ENCODE measurements around the gene C17orf107.
A peak's percentile ranks its signal among the peaks of the same experiment; 100 is the strongest.

Gene C17orf107

GRCh38 chr17:4940555-4941318 lies 41.4 kb downstream of the C17orf107 start:
- Histone ChIP-seq H2BK12ac (ENCODE audit: low read length) (peak overlapping the region; percentile 38), H3K4me3 (ENCODE audit: low read depth, low read length) (peak overlapping the region; percentile 85), H3K9ac (ENCODE audit: low read length) (peak overlapping the region; percentile 91)

GRCh38 chr17:4941319-4941610 lies 41.9 kb downstream of the C17orf107 start:
- Histone ChIP-seq H2AFZ (ENCODE audit: insufficient read depth, low read length, poor library complexity) (no peak overlapping the region), H3K23ac (ENCODE audit: low read length) (no peak overlapping the region), H3K4me1 (ENCODE audit: control insufficient read depth in 1 of 2, insufficient read depth in 2 of 2, low read length in 2 of 2) (peaks cover 22 to 29% of the 10 kb centered on the region in 2 experiments), H3K36me3 (ENCODE audit: control insufficient read depth in 1 of 2, insufficient read depth in 2 of 2, low read length in 2 of 2) (peaks cover 50 to 66% of the 10 kb centered on the region in 2 experiments), H4K91ac (ENCODE audit: low read depth, low read length) (no peak overlapping the region), H3K18ac (ENCODE audit: low read length) (no peak overlapping the region), H3K9ac (ENCODE audit: low read length) (peak overlapping the region; percentile 91), H2BK120ac (ENCODE audit: insufficient read depth, low read length, poor library complexity) (no peak overlapping the region), H3K9me3 (ENCODE audit: insufficient read depth, low read depth, low read length) (no peaks in the 10 kb centered on the region), H2AK5ac (ENCODE audit: low read length) (no peak overlapping the region), H4K12ac (ENCODE audit: low read depth, low read length) (no peak overlapping the region), H3K4me3 (ENCODE audit: low read depth, low read length) (peak overlapping the region; percentile 85), H3K79me2 (ENCODE audit: control insufficient read depth, insufficient read depth, low read length, poor library complexity) (peaks cover 18% of the 10 kb centered on the region), H3K4ac (ENCODE audit: low read depth, low read length) (peak overlapping the region; percentile 90), H3K14ac (ENCODE audit: low read length) (no peak overlapping the region), H4K8ac (ENCODE audit: low read depth, low read length) (no peak overlapping the region), H3K27ac (ENCODE audit: low read depth, low read length) (no peak overlapping the region), H2BK12ac (ENCODE audit: low read length) (no peak overlapping the region), H3K4me2 (ENCODE audit: low read length) (peak overlapping the region; percentile 93), H3K27me3 (ENCODE audit: insufficient read depth, low read length) (no peaks in the 10 kb centered on the region), H2BK5ac (ENCODE audit: low read depth, low read length, poor library complexity) (no peak overlapping the region), H3K79me1 (ENCODE audit: low read length) (peaks cover 13% of the 10 kb centered on the region)
- WGBS (ENCODE audit: extremely low coverage, insufficient coverage, insufficient read length) = no CpG with 5 or more reads among the region's 4 CpGs
- DNase-seq = no peak

More at GRCh38 chr17:4940555-4941318, 41.4 kb downstream of the C17orf107 start:
- H3K9me3 ChIP-seq (ENCODE audit: insufficient read depth, low read depth, low read length) = no peaks in the 10 kb centered on the region
- H3K4ac ChIP-seq (ENCODE audit: low read depth, low read length) = peak overlapping the region; percentile 90
- H3K79me2 ChIP-seq (ENCODE audit: control insufficient read depth, insufficient read depth, low read length, poor library complexity) = peaks cover 18% of the 10 kb centered on the region
- DNase-seq = no peak
- H2BK120ac ChIP-seq (ENCODE audit: insufficient read depth, low read length, poor library complexity) = peak overlapping the region; percentile 81
- peak overlapping the region; percentile 20 for H2AFZ ChIP-seq (ENCODE audit: insufficient read depth, low read length, poor library complexity)
- H3K14ac ChIP-seq (ENCODE audit: low read length) = peak overlapping the region; percentile 95
- H4K91ac ChIP-seq (ENCODE audit: low read depth, low read length) = peak overlapping the region; percentile 88
- H3K79me1 ChIP-seq (ENCODE audit: low read length) = peaks cover 13% of the 10 kb centered on the region
- WGBS (ENCODE audit: extremely low coverage, insufficient coverage, insufficient read length) = no CpG with 5 or more reads among the region's 29 CpGs
- H4K8ac ChIP-seq (ENCODE audit: low read depth, low read length) = peak overlapping the region; percentile 92
- H3K18ac ChIP-seq (ENCODE audit: low read length) = peak overlapping the region; percentile 80
- H3K36me3 ChIP-seq (ENCODE audit: control insufficient read depth in 1 of 2, insufficient read depth in 2 of 2, low read length in 2 of 2) = peaks cover 48 to 62% of the 10 kb centered on the region in 2 experiments
- peak overlapping the region; percentile 55 for H2BK5ac ChIP-seq (ENCODE audit: low read depth, low read length, poor library complexity)
- peaks cover 20 to 24% of the 10 kb centered on the region in 2 experiments for H3K4me1 ChIP-seq (ENCODE audit: control insufficient read depth in 1 of 2, insufficient read depth in 2 of 2, low read length in 2 of 2)
- peak overlapping the region; percentile 87 for H4K12ac ChIP-seq (ENCODE audit: low read depth, low read length)
- H3K4me2 ChIP-seq (ENCODE audit: low read length) = peak overlapping the region; percentile 93
- H3K27ac ChIP-seq (ENCODE audit: low read depth, low read length) = peak overlapping the region; percentile 97
- no peak overlapping the region for H3K23ac ChIP-seq (ENCODE audit: low read length)
- no peaks in the 10 kb centered on the region for H3K27me3 ChIP-seq (ENCODE audit: insufficient read depth, low read length)
- peak overlapping the region; percentile 95 for H2AK5ac ChIP-seq (ENCODE audit: low read length)

- H3K27ac ChIP-seq (ENCODE audit: low read depth, low read length) = no peak overlapping the region
- no peak overlapping the region for H3K23ac ChIP-seq (ENCODE audit: low read length)
- H2BK120ac ChIP-seq (ENCODE audit: insufficient read depth, low read length, poor library complexity) = no peak overlapping the region
- H3K9ac ChIP-seq (ENCODE audit: low read length) = no peak overlapping the region
- no peak overlapping the region for H4K91ac ChIP-seq (ENCODE audit: low read depth, low read length)
- H3K36me3 ChIP-seq (ENCODE audit: control insufficient read depth in 1 of 2, insufficient read depth in 2 of 2, low read length in 2 of 2) = peaks cover 45 to 58% of the 10 kb centered on the region in 2 experiments
- no peak overlapping the region for H3K14ac ChIP-seq (ENCODE audit: low read length)
- peak overlapping the region; percentile 14 for H3K4me3 ChIP-seq (ENCODE audit: low read depth, low read length)
- H3K79me2 ChIP-seq (ENCODE audit: control insufficient read depth, insufficient read depth, low read length, poor library complexity) = peaks cover 30% of the 10 kb centered on the region
- no peak for DNase-seq
- H3K18ac ChIP-seq (ENCODE audit: low read length) = no peak overlapping the region
- H3K79me1 ChIP-seq (ENCODE audit: low read length) = peaks cover 19% of the 10 kb centered on the region
- H4K8ac ChIP-seq (ENCODE audit: low read depth, low read length) = no peak overlapping the region
- no peaks in the 10 kb centered on the region for H3K27me3 ChIP-seq (ENCODE audit: insufficient read depth, low read length)
- no peak overlapping the region for H2AFZ ChIP-seq (ENCODE audit: insufficient read depth, low read length, poor library complexity)
- WGBS (ENCODE audit: extremely low coverage, insufficient coverage, insufficient read length) = no CpG with 5 or more reads among the region's 13 CpGs
- no peak overlapping the region for H2BK5ac ChIP-seq (ENCODE audit: low read depth, low read length, poor library complexity)
- H3K9me3 ChIP-seq (ENCODE audit: insufficient read depth, low read depth, low read length) = no peaks in the 10 kb centered on the region
- peaks cover 25 to 33% of the 10 kb centered on the region in 2 experiments for H3K4me1 ChIP-seq (ENCODE audit: control insufficient read depth in 1 of 2, insufficient read depth in 2 of 2, low read length in 2 of 2)
- peak overlapping the region; percentile 40 for H3K4ac ChIP-seq (ENCODE audit: low read depth, low read length)
- no peak overlapping the region for H3K4me2 ChIP-seq (ENCODE audit: low read length)
- no peak overlapping the region for H4K12ac ChIP-seq (ENCODE audit: low read depth, low read length)
- no peak overlapping the region for H2AK5ac ChIP-seq (ENCODE audit: low read length)
- H2BK12ac ChIP-seq (ENCODE audit: low read length) = no peak overlapping the region
Measured at GRCh38 chr17:4942760-4943508, 43.6 kb downstream of the C17orf107 start.

GRCh38 chr17:4944163-4944553 lies 44.8 kb downstream of the C17orf107 start:
- H3K4me1 ChIP-seq (ENCODE audit: control insufficient read depth in 1 of 2, insufficient read depth in 2 of 2, low read length in 2 of 2) = peaks cover 17 to 27% of the 10 kb centered on the region in 2 experiments
- H2AK5ac ChIP-seq (ENCODE audit: low read length) = no peak overlapping the region
- DNase-seq = peak in 1 of 2 donors; percentile 49
- no peaks in the 10 kb centered on the region for H3K27me3 ChIP-seq (ENCODE audit: insufficient read depth, low read length)
- H3K9me3 ChIP-seq (ENCODE audit: insufficient read depth, low read depth, low read length) = peaks cover 1% of the 10 kb centered on the region
- peak overlapping the region; percentile 57 for H3K27ac ChIP-seq (ENCODE audit: low read depth, low read length)
- H3K36me3 ChIP-seq (ENCODE audit: control insufficient read depth in 1 of 2, insufficient read depth in 2 of 2, low read length in 2 of 2) = peaks cover 37 to 49% of the 10 kb centered on the region in 2 experiments
- H2BK120ac ChIP-seq (ENCODE audit: insufficient read depth, low read length, poor library complexity) = no peak overlapping the region
- no peak overlapping the region for H4K12ac ChIP-seq (ENCODE audit: low read depth, low read length)
- no peak overlapping the region for H2BK12ac ChIP-seq (ENCODE audit: low read length)
- no peak overlapping the region for H3K4me3 ChIP-seq (ENCODE audit: low read depth, low read length)
- no peak overlapping the region for H3K14ac ChIP-seq (ENCODE audit: low read length)
- H3K79me1 ChIP-seq (ENCODE audit: low read length) = peaks cover 30% of the 10 kb centered on the region
- WGBS (ENCODE audit: extremely low coverage, insufficient coverage, insufficient read length) = no CpG with 5 or more reads among the region's 3 CpGs
- no peak overlapping the region for H4K91ac ChIP-seq (ENCODE audit: low read depth, low read length)
- H2BK5ac ChIP-seq (ENCODE audit: low read depth, low read length, poor library complexity) = no peak overlapping the region
- no peak overlapping the region for H3K4ac ChIP-seq (ENCODE audit: low read depth, low read length)
- peaks cover 31% of the 10 kb centered on the region for H3K79me2 ChIP-seq (ENCODE audit: control insufficient read depth, insufficient read depth, low read length, poor library complexity)
- H3K9ac ChIP-seq (ENCODE audit: low read length) = no peak overlapping the region
- H2AFZ ChIP-seq (ENCODE audit: insufficient read depth, low read length, poor library complexity) = no peak overlapping the region
- H3K4me2 ChIP-seq (ENCODE audit: low read length) = no peak overlapping the region
- no peak overlapping the region for H3K18ac ChIP-seq (ENCODE audit: low read length)
- no peak overlapping the region for H3K23ac ChIP-seq (ENCODE audit: low read length)
- H4K8ac ChIP-seq (ENCODE audit: low read depth, low read length) = no peak overlapping the region

Measured in trophoblast cell (in vitro differentiated cells and primary cell).